Measurements from ENCODE around the gene EFNA1. TPM values are rescaled to one million over a fixed set of nuclear protein-coding genes. Genes with fewer than 3 reads are reported as not detected.
"Not testable (repeated sequence)": the region's sequence is repeated elsewhere in the genome, so short reads cannot be mapped to it uniquely, and the experiment has no call there.

The EFNA1 gene
- total and polyA plus RNA-seq, 7 donors = 5.5 to 42.6 (median 15.0) TPM

- WGBS, 3 donors = 75 to 79% (median 78%) methylated on average over 8 of the region's 8 CpGs
- H3K4me3 ChIP-seq = no peak overlapping the region
These were observed 32.5 kb downstream of the EFNA1 start for GRCh38 chr1:155160128-155160527.

DNA sequence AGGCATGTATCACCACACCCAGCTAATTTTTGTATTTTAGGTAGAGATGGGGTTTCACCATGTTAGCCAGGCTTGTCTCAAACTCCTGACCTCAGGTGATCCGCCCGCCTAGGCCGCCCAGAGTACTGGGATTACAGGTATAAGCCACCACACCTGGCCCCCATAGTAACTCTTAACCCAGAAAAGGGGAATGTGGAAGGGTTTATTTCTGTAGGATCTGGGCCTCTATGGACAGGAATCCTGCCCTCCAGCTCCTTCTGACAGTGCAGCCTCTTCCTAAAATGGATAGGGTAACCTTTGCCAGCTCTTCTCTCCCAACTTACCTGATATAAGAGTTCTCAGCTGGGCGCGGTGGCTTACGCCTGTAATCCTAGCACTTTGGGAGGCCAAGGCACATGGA is 35.0 kb downstream of the EFNA1 start:
- H3K9me3 ChIP-seq; intact Hi-C loops (cut with DNase I); H3K4me1 ChIP-seq; H3K36me3 ChIP-seq (ENCODE audit: insufficient read depth in 1 of 2, low read depth in 1 of 2); DNase-seq; H3K4me3 ChIP-seq; H3K27me3 ChIP-seq (ENCODE audit: insufficient read depth in 3 of 3, low read length in 2 of 3); ATAC-seq; H3K27ac ChIP-seq: not testable (repeated sequence)
- WGBS, 3 donors = 95 to 99% (median 97%) methylated on average over 6 of the region's 6 CpGs

More at GRCh38 chr1:155160128-155160527, 32.5 kb downstream of the EFNA1 start:
- H3K27ac ChIP-seq = no peak overlapping the region
- H3K9me3 ChIP-seq = no peaks in the 10 kb centered on the region
- DNase-seq (no peak), ATAC-seq (no peak)
- H3K36me3 ChIP-seq (ENCODE audit: insufficient read depth in 1 of 2, low read depth in 1 of 2) = no peaks in the 10 kb centered on the region
- H3K27me3 ChIP-seq (ENCODE audit: insufficient read depth in 3 of 3, low read length in 2 of 3) = peaks cover 0 to 8% (median 0%) of the 10 kb centered on the region in 3 donors
- intact Hi-C loops (cut with DNase I) = no loop called here
- H3K4me1 ChIP-seq = no peaks in the 10 kb centered on the region
- TF ChIP-seq CTCF (IDR thresholded peaks at IDR 0.05) = no peak

GRCh38 chr1:155163785-155164184 is 36.1 kb downstream of the EFNA1 start:
- H3K27ac ChIP-seq; intact Hi-C loops (cut with DNase I); H3K4me3 ChIP-seq; H3K36me3 ChIP-seq (ENCODE audit: insufficient read depth in 1 of 2, low read depth in 1 of 2); ATAC-seq; H3K27me3 ChIP-seq (ENCODE audit: insufficient read depth in 3 of 3, low read length in 2 of 3); H3K4me1 ChIP-seq; DNase-seq; H3K9me3 ChIP-seq: not testable (repeated sequence)
- WGBS, 3 donors = 96 to 98% (median 97%) methylated on average over 4 of the region's 4 CpGs

GRCh38 chr1:155164625-155165024 is 36.9 kb downstream of the EFNA1 start:
- not testable (repeated sequence) for H3K9me3 ChIP-seq; H3K4me1 ChIP-seq; H3K27me3 ChIP-seq (ENCODE audit: insufficient read depth in 3 of 3, low read length in 2 of 3); DNase-seq; H3K36me3 ChIP-seq (ENCODE audit: insufficient read depth in 1 of 2, low read depth in 1 of 2); H3K4me3 ChIP-seq; H3K27ac ChIP-seq; ATAC-seq
- intact Hi-C loops (cut with DNase I) = loop anchor here in 1 of 2 donors (5.0 kb wide), 1 partner anchor 37 kb away; the partner anchor contains the start of gene EFNA1
- 92 to 97% (median 95%) methylated on average over 10 to 11 of the region's 11 CpGs for WGBS, 3 donors

- 25 to 46% (median 33%) methylated on average over 8 of the region's 8 CpGs for WGBS, 3 donors
- Histone ChIP-seq H3K4me1 (peaks cover 10% of the 10 kb centered on the region), H3K27ac (peak overlapping the region; percentile 55), H3K4me3 (peak overlapping the region; percentile 12), H3K36me3 (ENCODE audit: insufficient read depth in 1 of 2, low read depth in 1 of 2) (peaks cover 0 to 23% of the 10 kb centered on the region in 2 donors), H3K27me3 (ENCODE audit: insufficient read depth in 3 of 3, low read length in 2 of 3) (peaks cover 0 to 7% (median 0%) of the 10 kb centered on the region in 3 donors), H3K9me3 (no peaks in the 10 kb centered on the region)
- intact Hi-C loops (cut with DNase I) = loop anchor here in 1 of 2 donors (5.0 kb wide), 1 partner anchor 39 kb away; the partner anchor contains the start of gene EFNA1
- no peak for TF ChIP-seq CTCF (IDR thresholded peaks at IDR 0.05)
- DNase-seq = no peak
- ATAC-seq = no peak
These were observed 38.4 kb downstream of the EFNA1 start for GRCh38 chr1:155166051-155166470.

- ATAC-seq = peak; percentile 28 to 54 (median 38)
- 16 to 19% (median 18%) methylated on average over 22 to 27 of the region's 27 CpGs for WGBS, 3 donors
- intact Hi-C loops (cut with DNase I) = loop anchor here in 1 of 2 donors (5.0 kb wide), 1 partner anchor 39 kb away; the partner anchor contains the start of gene EFNA1
- no peak for TF ChIP-seq CTCF (IDR thresholded peaks at IDR 0.05)
- Histone ChIP-seq H3K36me3 (ENCODE audit: insufficient read depth in 1 of 2, low read depth in 1 of 2) (peaks cover 0 to 27% of the 10 kb centered on the region in 2 donors), H3K27ac (peak overlapping the region; percentile 55), H3K9me3 (no peaks in the 10 kb centered on the region), H3K4me3 (peak overlapping the region; percentile 12), H3K27me3 (ENCODE audit: insufficient read depth in 3 of 3, low read length in 2 of 3) (peaks cover 0 to 7% (median 0%) of the 10 kb centered on the region in 3 donors), H3K4me1 (peaks cover 10% of the 10 kb centered on the region)
- peak; percentile 59 to 83 for DNase-seq
These were observed 38.9 kb downstream of the EFNA1 start for GRCh38 chr1:155166471-155167165.

Data from psoas muscle (tissue), 8 donors.